Measurements from ENCODE around the gene NTNG1. TPM values are rescaled to one million over a fixed set of nuclear protein-coding genes. Genes with fewer than 3 reads are reported as not detected.

The NTNG1 gene
- total RNA-seq, 2 experiments from 2014 or later = not detected

DNA sequence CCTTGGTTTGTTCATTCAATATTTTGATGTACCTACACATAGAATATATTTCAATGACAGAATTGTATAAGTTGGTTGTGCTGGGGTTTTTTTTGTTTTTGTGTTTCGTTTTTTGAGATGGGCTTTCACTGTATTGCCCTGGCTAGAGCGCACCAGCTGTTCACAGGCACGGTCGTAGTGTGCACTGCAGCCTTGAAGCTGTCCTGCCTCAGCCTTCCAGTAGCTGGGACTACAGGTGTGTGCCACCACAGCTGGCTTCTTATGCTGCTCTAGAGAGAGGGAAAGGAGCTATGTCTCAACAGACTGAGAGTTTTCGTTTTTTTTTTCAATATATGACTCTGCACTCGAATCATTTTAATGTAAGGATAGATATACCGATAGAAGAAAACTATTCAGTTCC is 102.6 kb downstream of the NTNG1 start:
- no peak overlapping the region for H3K4me3 ChIP-seq (ENCODE audit: low read length)
- H3K4me1 ChIP-seq (ENCODE audit: insufficient read depth, low read length) = no peaks in the 10 kb centered on the region
- Mint-ChIP-seq H3K27me3 (peaks cover 36% of the 10 kb centered on the region), H3K9me3 (peaks cover 2% of the 10 kb centered on the region), H3K36me3 (ENCODE audit: low read depth) (no peaks in the 10 kb centered on the region), H3K4me3 (no peak overlapping the region), H3K4me1 (ENCODE audit: low read depth) (no peaks in the 10 kb centered on the region), H3K27ac (no peak overlapping the region)
- H3K27me3 ChIP-seq (ENCODE audit: control insufficient read depth in 1 of 2, insufficient read depth in 2 of 2, low read length in 2 of 2) = no peaks in the 10 kb centered on the region
- intact Hi-C loops (cut with DNase I, micrococcal nuclease) = no loop called here
- H3K27ac ChIP-seq (ENCODE audit: low read depth in 1 of 2, low read length in 2 of 2) = no peak overlapping the region
- POLR2A ChIA-PET = no interaction called here
- TF ChIP-seq, protein P1, sequence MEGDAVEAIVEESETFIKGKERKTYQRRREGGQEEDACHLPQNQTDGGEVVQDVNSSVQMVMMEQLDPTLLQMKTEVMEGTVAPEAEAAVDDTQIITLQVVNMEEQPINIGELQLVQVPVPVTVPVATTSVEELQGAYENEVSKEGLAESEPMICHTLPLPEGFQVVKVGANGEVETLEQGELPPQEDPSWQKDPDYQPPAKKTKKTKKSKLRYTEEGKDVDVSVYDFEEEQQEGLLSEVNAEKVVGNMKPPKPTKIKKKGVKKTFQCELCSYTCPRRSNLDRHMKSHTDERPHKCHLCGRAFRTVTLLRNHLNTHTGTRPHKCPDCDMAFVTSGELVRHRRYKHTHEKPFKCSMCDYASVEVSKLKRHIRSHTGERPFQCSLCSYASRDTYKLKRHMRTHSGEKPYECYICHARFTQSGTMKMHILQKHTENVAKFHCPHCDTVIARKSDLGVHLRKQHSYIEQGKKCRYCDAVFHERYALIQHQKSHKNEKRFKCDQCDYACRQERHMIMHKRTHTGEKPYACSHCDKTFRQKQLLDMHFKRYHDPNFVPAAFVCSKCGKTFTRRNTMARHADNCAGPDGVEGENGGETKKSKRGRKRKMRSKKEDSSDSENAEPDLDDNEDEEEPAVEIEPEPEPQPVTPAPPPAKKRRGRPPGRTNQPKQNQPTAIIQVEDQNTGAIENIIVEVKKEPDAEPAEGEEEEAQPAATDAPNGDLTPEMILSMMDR (IDR thresholded peaks at IDR 0.05) = no peak
- CTCF ChIA-PET = no interaction called here
- no peaks in the 10 kb centered on the region for H3K36me3 ChIP-seq (ENCODE audit: insufficient read depth, low read length)
- H3K9me3 ChIP-seq (ENCODE audit: control insufficient read depth in 1 of 2, insufficient read depth in 1 of 2, low read length in 2 of 2) = no peaks in the 10 kb centered on the region
- DNase-seq (no peak), ATAC-seq (ENCODE audit: poor library complexity) (no peak)

DNA sequence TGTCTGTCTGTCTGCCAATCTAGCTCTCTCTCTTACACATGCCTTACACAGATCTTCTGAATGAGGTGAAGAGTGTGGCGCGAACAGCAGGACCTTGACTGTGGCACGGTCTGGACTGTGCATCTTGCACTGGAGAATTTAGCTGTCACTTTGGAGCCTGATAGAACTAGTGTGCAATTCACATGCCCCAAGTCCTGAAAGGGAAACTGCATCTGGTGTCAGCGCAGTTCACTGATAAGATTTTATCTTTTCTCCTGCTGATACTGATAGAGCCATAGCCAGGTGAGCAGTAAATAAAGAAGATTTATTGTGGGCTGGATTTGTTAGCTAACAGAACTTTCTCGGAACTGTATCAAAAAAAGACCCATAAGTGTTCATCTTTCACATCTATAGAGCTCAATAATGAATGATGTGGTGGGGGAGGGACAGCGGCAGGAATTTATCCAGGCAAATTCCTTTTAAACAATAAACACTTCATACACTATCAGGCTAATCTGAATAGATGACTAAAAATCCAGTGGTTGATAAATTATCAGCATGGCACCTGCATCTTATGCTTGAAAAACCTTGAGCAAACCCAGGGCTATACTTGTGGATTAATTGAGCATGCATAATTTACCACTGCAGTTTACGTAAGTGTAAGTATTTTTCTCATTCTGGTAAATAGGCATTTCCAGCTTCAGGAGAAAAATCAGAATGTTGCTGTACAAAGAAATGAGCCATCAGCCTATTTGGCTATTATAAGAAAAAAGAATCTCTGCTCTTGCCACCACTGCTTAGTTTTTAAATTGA is 104.1 kb downstream of the NTNG1 start:
- no peaks in the 10 kb centered on the region for H3K36me3 ChIP-seq (ENCODE audit: insufficient read depth, low read length)
- H3K27me3 ChIP-seq (ENCODE audit: control insufficient read depth in 1 of 2, insufficient read depth in 2 of 2, low read length in 2 of 2) = no peaks in the 10 kb centered on the region
- no peak for ATAC-seq (ENCODE audit: poor library complexity)
- CTCF ChIA-PET = no interaction called here
- POLR2A ChIA-PET = no interaction called here
- H3K27ac Mint-ChIP-seq = no peak overlapping the region
- H3K4me3 Mint-ChIP-seq = no peak overlapping the region
- DNase-seq = no peak
- H3K9me3 ChIP-seq (ENCODE audit: control insufficient read depth in 1 of 2, insufficient read depth in 1 of 2, low read length in 2 of 2) = no peaks in the 10 kb centered on the region
- TF ChIP-seq, protein P1 (IDR thresholded peaks at IDR 0.05) = no peak
- no peaks in the 10 kb centered on the region for H3K4me1 Mint-ChIP-seq (ENCODE audit: low read depth)
- H3K27ac ChIP-seq (ENCODE audit: low read depth in 1 of 2, low read length in 2 of 2) = no peak overlapping the region
- peaks cover 2% of the 10 kb centered on the region for H3K9me3 Mint-ChIP-seq
- H3K36me3 Mint-ChIP-seq (ENCODE audit: low read depth) = no peaks in the 10 kb centered on the region
- no peak overlapping the region for H3K4me3 ChIP-seq (ENCODE audit: low read length)
- intact Hi-C loops (cut with DNase I, micrococcal nuclease) = no loop called here
- peaks cover 36% of the 10 kb centered on the region for H3K27me3 Mint-ChIP-seq
- H3K4me1 ChIP-seq (ENCODE audit: insufficient read depth, low read length) = no peaks in the 10 kb centered on the region

DNA sequence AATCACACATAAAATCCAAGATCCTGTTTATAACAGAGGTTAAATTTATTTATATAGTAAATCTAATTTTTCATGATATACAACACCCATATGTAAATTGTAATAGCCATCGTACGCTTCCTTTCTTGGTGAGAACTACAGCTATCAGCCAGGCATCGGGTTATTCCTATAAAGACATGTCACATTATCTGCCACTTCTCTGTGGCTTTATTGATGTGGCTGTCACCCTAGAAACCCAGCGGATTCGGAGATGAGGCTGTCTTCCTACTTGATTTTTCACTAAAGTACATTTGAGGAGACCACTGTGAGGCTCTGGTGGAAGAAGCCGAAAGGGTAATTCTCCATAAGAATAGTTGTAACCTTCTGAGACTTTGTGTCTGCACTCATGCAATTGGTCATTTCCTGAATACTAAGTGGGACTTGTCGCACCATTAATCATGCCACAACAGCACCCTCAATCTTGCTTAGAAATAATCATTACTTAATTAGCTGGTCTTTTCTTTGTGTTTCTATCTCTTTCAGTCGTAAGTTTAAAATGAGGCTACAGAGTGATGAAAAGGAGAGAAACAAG is 106.0 kb downstream of the NTNG1 start:
- Mint-ChIP-seq H3K27me3 (peaks cover 28% of the 10 kb centered on the region), H3K4me1 (ENCODE audit: low read depth) (no peaks in the 10 kb centered on the region), H3K36me3 (ENCODE audit: low read depth) (no peaks in the 10 kb centered on the region), H3K27ac (no peak overlapping the region), H3K9me3 (peaks cover 2% of the 10 kb centered on the region), H3K4me3 (no peak overlapping the region)
- no peaks in the 10 kb centered on the region for H3K4me1 ChIP-seq (ENCODE audit: insufficient read depth, low read length)
- H3K27ac ChIP-seq (ENCODE audit: low read depth in 1 of 2, low read length in 2 of 2) = no peak overlapping the region
- H3K9me3 ChIP-seq (ENCODE audit: control insufficient read depth in 1 of 2, insufficient read depth in 1 of 2, low read length in 2 of 2) = no peaks in the 10 kb centered on the region
- DNase-seq (no peak), ATAC-seq (ENCODE audit: poor library complexity) (no peak)
- no peaks in the 10 kb centered on the region for H3K27me3 ChIP-seq (ENCODE audit: control insufficient read depth in 1 of 2, insufficient read depth in 2 of 2, low read length in 2 of 2)
- CTCF ChIA-PET = no interaction called here
- no peaks in the 10 kb centered on the region for H3K36me3 ChIP-seq (ENCODE audit: insufficient read depth, low read length)
- TF ChIP-seq, protein P1 (IDR thresholded peaks at IDR 0.05) = no peak
- POLR2A ChIA-PET = no interaction called here
- H3K4me3 ChIP-seq (ENCODE audit: low read length) = no peak overlapping the region
- intact Hi-C loops (cut with DNase I, micrococcal nuclease) = no loop called here

Measured in CD4-positive, alpha-beta T cell (primary cell).